Mesothelial cell of epicardium (in vitro differentiated cells): ENCODE data around the gene DGCR8. TPM values are rescaled to one million over a fixed set of nuclear protein-coding genes. Genes with fewer than 3 reads are reported as not detected.

Experiments used
- DNase-seq, 2 experiments: peaks; one replicate each; pipeline ENCODE4 v3.0.0; 2021; ENCODE audit warnings: low spot score in 2 of 2; ENCODE audit not compliant: unreplicated experiment in 2 of 2
- H3K27ac Mint-ChIP-seq: 2 replicates; pipeline ENCODE4 v1.8.0; 2021; ENCODE audit warnings: mixed read lengths
- H3K27me3 Mint-ChIP-seq: 2 replicates; pipeline ENCODE4 v1.8.0; 2021; ENCODE audit warnings: low read depth, mixed read lengths
- H3K36me3 Mint-ChIP-seq: 2 replicates; pipeline ENCODE4 v1.8.0; 2021; ENCODE audit warnings: mixed read lengths
- H3K4me1 Mint-ChIP-seq: 2 replicates; pipeline ENCODE4 v1.8.0; 2021; ENCODE audit warnings: mixed read lengths
- H3K4me3 Mint-ChIP-seq: 2 replicates; pipeline ENCODE4 v1.8.0; 2021; ENCODE audit warnings: mild to moderate bottlenecking, moderate library complexity, mixed read lengths
- H3K9me3 Mint-ChIP-seq: 2 replicates; pipeline ENCODE4 v1.8.0; 2021; ENCODE audit warnings: mixed read lengths
- CTCF ChIP-seq: fragments of 200-600 bp; sonication (generic); IDR thresholded peaks from one replicate; pipeline ENCODE4 v1.5.0; 2021; ENCODE audit warnings: antibody characterized with exemption; ENCODE audit not compliant: unreplicated experiment
- total RNA-seq: library from RNA; stranded (reverse); gene quantifications from 3 replicates; pipeline ENCODE4 v1.2.1, GENCODE V29; 2021

Gene DGCR8
- total RNA-seq, 1 donor from 2014 or later, result 71.5 TPM

GRCh38 chr22:20056696-20057386, 23.2 kb upstream of the DGCR8 start:
- H3K27me3 Mint-ChIP-seq, result no peaks in the 10 kb centered on the region
- no peak for TF ChIP-seq CTCF
- no peak for DNase-seq
- H3K9me3 Mint-ChIP-seq, result no peaks in the 10 kb centered on the region
- H3K4me1 Mint-ChIP-seq, result peaks cover 4% of the 10 kb centered on the region
- no peak overlapping the region for H3K27ac Mint-ChIP-seq
- H3K4me3 Mint-ChIP-seq, result no peak overlapping the region
- peaks cover 2% of the 10 kb centered on the region for H3K36me3 Mint-ChIP-seq

- H3K36me3 Mint-ChIP-seq, result peaks cover 2% of the 10 kb centered on the region
- no peak for TF ChIP-seq CTCF
- H3K27me3 Mint-ChIP-seq, result no peaks in the 10 kb centered on the region
- H3K27ac Mint-ChIP-seq, result no peak overlapping the region
- no peaks in the 10 kb centered on the region for H3K9me3 Mint-ChIP-seq
- peaks cover 4% of the 10 kb centered on the region for H3K4me1 Mint-ChIP-seq
- H3K4me3 Mint-ChIP-seq, result no peak overlapping the region
- DNase-seq, result no peak
These were observed 22.3 kb upstream of the DGCR8 start for GRCh38 chr22:20057596-20058268.

GRCh38 chr22:20058989-20059770, 20.9 kb upstream of the DGCR8 start:
- Mint-ChIP-seq H3K27me3 (no peaks in the 10 kb centered on the region), H3K36me3 (peaks cover 4% of the 10 kb centered on the region), H3K4me3 (no peak overlapping the region), H3K9me3 (no peaks in the 10 kb centered on the region), H3K4me1 (peaks cover 4% of the 10 kb centered on the region), H3K27ac (peak overlapping the region; percentile 5)
- no peak for DNase-seq
- TF ChIP-seq CTCF, result no peak

- DNase-seq, result no peak
- H3K9me3 Mint-ChIP-seq, result no peaks in the 10 kb centered on the region
- H3K27ac Mint-ChIP-seq, result no peak overlapping the region
- H3K4me1 Mint-ChIP-seq, result peaks cover 4% of the 10 kb centered on the region
- H3K36me3 Mint-ChIP-seq, result peaks cover 4% of the 10 kb centered on the region
- no peaks in the 10 kb centered on the region for H3K27me3 Mint-ChIP-seq
- TF ChIP-seq CTCF, result no peak
- no peak overlapping the region for H3K4me3 Mint-ChIP-seq
These were observed 19.2 kb upstream of the DGCR8 start for GRCh38 chr22:20060700-20061480.

GRCh38 chr22:20061481-20061861, 18.6 kb upstream of the DGCR8 start:
- no peak overlapping the region for H3K4me3 Mint-ChIP-seq
- peaks cover 4% of the 10 kb centered on the region for H3K36me3 Mint-ChIP-seq
- H3K27ac Mint-ChIP-seq, result no peak overlapping the region
- H3K4me1 Mint-ChIP-seq, result peaks cover 4% of the 10 kb centered on the region
- no peak for DNase-seq
- TF ChIP-seq CTCF, result no peak
- no peaks in the 10 kb centered on the region for H3K9me3 Mint-ChIP-seq
- no peaks in the 10 kb centered on the region for H3K27me3 Mint-ChIP-seq
